ENCODE measurements around the gene SLC36A3.

The SLC36A3 gene

DNA sequence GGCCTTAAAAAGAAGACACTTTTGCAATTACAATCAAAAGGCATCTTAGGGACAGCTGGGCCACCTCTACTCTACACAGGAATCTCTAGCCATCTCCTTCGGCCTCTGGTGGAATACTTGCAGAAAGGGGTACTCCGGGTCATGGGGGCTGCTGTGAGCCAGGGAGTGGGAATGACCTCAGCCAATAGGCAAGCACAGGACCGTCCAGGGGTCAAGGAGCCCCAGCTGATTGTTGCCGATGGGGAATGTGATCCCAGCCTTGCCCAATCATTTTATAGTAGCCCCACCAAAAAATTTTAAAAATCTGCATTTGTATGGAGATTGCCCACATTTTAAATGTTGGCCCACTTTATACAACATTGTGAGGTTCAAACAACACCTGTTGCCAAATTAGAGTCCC, 16.9 kb upstream of the SLC36A3 start:
- TF ChIP-seq, protein P1, sequence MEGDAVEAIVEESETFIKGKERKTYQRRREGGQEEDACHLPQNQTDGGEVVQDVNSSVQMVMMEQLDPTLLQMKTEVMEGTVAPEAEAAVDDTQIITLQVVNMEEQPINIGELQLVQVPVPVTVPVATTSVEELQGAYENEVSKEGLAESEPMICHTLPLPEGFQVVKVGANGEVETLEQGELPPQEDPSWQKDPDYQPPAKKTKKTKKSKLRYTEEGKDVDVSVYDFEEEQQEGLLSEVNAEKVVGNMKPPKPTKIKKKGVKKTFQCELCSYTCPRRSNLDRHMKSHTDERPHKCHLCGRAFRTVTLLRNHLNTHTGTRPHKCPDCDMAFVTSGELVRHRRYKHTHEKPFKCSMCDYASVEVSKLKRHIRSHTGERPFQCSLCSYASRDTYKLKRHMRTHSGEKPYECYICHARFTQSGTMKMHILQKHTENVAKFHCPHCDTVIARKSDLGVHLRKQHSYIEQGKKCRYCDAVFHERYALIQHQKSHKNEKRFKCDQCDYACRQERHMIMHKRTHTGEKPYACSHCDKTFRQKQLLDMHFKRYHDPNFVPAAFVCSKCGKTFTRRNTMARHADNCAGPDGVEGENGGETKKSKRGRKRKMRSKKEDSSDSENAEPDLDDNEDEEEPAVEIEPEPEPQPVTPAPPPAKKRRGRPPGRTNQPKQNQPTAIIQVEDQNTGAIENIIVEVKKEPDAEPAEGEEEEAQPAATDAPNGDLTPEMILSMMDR (IDR thresholded peaks at IDR 0.05; ENCODE audit: borderline replicate concordance, control extremely low read depth, extremely low read depth, insufficient read depth, missing control alignments): no peak
- in situ Hi-C loops (cut with MboI; ENCODE audit: low sequenced_read_pairs, unreplicated experiment): no loop called here
- no peak for DNase-seq (ENCODE audit: low spot score)

DNA sequence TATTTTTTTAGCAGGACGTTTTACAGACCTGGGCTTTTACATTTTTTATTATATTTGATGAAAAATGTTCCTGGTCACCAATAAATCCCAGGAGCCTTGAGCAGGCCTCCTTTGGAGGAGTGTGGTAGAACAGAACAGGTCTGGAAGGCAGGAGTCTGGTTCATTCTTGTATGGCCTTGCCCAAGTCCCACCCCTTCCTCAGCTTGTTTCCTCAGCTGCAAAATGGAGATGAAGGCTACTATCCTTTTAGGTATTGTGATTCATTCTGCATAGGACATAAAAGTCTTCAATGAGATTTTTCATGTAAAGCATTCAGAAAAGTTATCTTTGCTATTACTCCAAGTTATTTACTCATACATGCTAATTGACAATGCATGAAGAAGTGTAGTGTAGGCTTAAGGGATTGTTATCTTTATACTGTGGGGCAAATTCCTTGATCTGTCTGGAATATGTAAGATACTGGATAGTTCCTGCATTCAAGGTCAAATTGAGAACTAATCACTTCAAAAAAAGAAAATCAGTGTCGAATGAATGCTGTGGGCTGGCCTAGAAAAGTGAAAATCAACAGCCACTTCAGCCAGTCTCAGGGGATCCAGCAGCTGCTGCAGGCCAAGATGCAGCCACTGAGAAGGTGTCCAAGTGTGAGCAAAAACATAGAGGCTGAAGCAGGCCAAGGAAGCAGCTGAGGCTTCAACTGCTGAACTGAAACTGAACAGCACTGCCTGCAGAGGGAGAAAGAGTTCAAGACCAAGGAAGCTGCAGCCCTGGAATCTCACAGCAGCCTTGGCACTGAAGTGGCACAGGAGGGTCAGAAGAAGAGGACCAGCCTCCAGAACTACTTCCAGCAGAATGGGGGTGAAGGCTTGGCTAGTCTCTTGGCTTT, 15.5 kb upstream of the SLC36A3 start:
- TF ChIP-seq, protein P1 (IDR thresholded peaks at IDR 0.05; ENCODE audit: borderline replicate concordance, control extremely low read depth, extremely low read depth, insufficient read depth, missing control alignments): no peak
- in situ Hi-C loops (cut with MboI; ENCODE audit: low sequenced_read_pairs, unreplicated experiment): no loop called here
- DNase-seq (ENCODE audit: low spot score): peak; percentile 29

DNA sequence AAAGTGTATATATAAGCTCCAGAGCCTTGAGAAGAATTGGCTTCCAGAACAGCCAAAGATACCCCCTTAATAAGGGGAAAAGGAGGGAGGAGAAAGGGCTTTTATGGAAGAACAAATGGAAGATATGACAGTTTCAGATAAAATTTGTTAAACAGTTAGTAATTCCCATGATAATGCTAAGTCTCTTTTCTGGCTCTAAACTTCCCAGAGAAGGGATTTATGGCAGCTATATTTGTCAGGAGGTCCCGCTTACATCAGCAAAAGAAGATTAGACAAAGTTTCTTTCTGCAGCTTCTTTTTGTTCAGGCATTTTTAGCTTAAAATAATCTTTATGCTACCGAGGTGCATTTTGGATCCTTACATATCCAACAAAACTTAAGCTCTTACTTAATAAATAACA, 14.3 kb upstream of the SLC36A3 start:
- TF ChIP-seq, protein P1 (IDR thresholded peaks at IDR 0.05; ENCODE audit: borderline replicate concordance, control extremely low read depth, extremely low read depth, insufficient read depth, missing control alignments): no peak
- in situ Hi-C loops (cut with MboI; ENCODE audit: low sequenced_read_pairs, unreplicated experiment): no loop called here
- DNase-seq (ENCODE audit: low spot score): no peak

DNA sequence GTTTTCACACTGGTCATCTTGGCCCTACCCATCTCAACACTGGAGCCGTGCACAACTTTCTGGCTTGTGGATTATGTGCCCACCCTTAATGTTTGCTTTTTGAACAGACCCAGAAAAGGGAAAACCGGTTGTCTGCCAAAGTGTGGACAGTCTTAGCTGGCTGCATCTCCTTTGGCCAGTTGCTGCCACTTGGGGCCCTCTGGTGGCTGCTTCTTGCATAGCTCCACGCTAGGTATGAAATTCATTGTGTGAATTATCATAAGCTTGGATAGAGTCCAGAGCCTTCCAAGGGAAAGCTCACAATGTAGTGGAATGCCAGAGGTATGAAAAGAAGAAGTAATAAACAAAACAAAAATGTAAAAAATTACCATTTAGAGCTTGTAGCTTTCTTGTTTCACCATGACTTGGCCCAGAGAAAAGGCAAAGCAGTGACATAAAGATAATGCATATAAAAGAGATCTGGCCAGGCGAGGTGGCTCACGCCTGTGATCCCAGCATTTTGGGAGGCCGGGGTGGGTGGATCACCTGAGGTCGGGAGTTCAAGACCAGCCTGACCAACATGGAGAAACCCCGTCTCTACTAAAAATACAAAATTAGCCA, 12.5 kb upstream of the SLC36A3 start:
- peak; percentile 82 for DNase-seq (ENCODE audit: low spot score)
- TF ChIP-seq, protein P1 (IDR thresholded peaks at IDR 0.05; ENCODE audit: borderline replicate concordance, control extremely low read depth, extremely low read depth, insufficient read depth, missing control alignments): peak; percentile 88
- in situ Hi-C loops (cut with MboI; ENCODE audit: low sequenced_read_pairs, unreplicated experiment): no loop called here

DNA sequence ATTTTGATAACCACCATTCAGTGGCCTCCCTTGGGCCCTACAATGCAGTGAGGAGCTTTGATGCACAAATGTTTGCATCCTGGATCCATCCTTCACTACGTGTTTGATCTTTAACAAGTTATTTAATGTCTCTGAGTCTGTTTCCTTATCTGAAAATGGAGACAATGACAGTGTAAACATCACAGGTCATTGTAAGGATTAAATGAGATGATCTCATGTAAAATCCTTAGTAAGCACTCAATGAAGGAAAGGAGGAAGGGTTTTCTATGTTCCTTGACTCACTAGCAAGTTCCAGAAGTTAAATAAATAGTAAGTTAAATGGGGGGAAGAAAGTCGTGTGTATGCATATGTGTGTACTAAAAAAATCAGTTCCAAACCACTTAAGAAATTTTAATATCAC, 9.8 kb upstream of the SLC36A3 start:
- in situ Hi-C loops (cut with MboI; ENCODE audit: low sequenced_read_pairs, unreplicated experiment): no loop called here
- TF ChIP-seq, protein P1 (IDR thresholded peaks at IDR 0.05; ENCODE audit: borderline replicate concordance, control extremely low read depth, extremely low read depth, insufficient read depth, missing control alignments): no peak
- no peak for DNase-seq (ENCODE audit: low spot score)

DNA sequence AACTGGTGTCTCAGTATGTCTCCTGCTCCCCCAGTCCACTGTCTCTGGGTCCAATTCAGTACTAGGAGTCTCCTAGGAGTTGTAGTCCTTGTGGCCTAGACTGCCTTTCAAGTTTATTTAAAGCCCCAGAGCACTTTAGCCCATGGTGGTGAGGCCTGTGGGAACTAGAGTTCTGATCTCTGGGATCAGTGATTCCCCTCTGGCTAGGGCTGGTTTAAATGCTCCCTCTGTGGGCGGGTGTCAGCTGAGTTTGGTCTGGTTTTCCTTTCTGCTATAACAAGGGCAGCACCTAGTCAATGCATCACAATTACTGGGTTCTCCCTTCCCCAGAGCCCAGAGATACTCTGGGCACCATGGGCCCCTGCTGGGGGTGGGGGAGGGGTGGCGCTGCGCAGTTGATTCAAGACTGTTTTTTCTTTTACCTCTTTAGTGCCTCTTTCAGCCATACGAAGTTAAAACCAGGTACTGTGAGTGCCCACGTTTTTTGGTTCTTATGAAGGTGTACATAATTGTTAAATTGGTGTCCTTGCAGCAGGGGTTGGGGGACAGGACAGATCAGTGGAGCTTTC, 9.3 kb upstream of the SLC36A3 start:
- in situ Hi-C loops (cut with MboI; ENCODE audit: low sequenced_read_pairs, unreplicated experiment): no loop called here

More for the DNA sequence above, 9.3 kb upstream of the SLC36A3 start:
- TF ChIP-seq, protein P1 (IDR thresholded peaks at IDR 0.05; ENCODE audit: borderline replicate concordance, control extremely low read depth, extremely low read depth, insufficient read depth, missing control alignments): peak; percentile 5
- DNase-seq (ENCODE audit: low spot score): no peak
